Activated T-cell treated with anti-CD3 and anti-CD28 coated beads for 24 hours (primary cell): ENCODE results near the gene ORAI3.
"Not testable (repeated sequence)": the region's sequence is repeated elsewhere in the genome, so short reads cannot be mapped to it uniquely, and the experiment has no call there.

Experiments
- DNase-seq: peaks from one replicate; pipeline ENCODE4 v3.0.0-alpha.2; 2020; ENCODE audit warnings: low read depth

ORAI3 gene

GRCh38 chr16:30924076-30924912 lies 24.6 kb upstream of the ORAI3 start:
- no peak for DNase-seq

- no peak for DNase-seq
These were observed 23.8 kb upstream of the ORAI3 start for GRCh38 chr16:30924913-30925631.

GRCh38 chr16:30925632-30925987 lies 23.3 kb upstream of the ORAI3 start:
- DNase-seq, result no peak

GRCh38 chr16:30925995-30926811 lies 22.7 kb upstream of the ORAI3 start:
- no peak for DNase-seq

- no peak for DNase-seq
These were observed 21.7 kb upstream of the ORAI3 start for GRCh38 chr16:30926937-30927788.

- DNase-seq, result peak; percentile 46
These were observed 21.0 kb upstream of the ORAI3 start for GRCh38 chr16:30927789-30928378.

GRCh38 chr16:30928390-30928789 lies 20.5 kb upstream of the ORAI3 start:
- no peak for DNase-seq

- no peak for DNase-seq
These were observed 19.7 kb upstream of the ORAI3 start for GRCh38 chr16:30929167-30929566.

GRCh38 chr16:30930160-30930571 lies 18.7 kb upstream of the ORAI3 start:
- no peak for DNase-seq

GRCh38 chr16:30931068-30931650 lies 17.7 kb upstream of the ORAI3 start:
- no peak for DNase-seq

- DNase-seq, result no peak
These were observed 13.9 kb upstream of the ORAI3 start for GRCh38 chr16:30934827-30935557.

- DNase-seq, result no peak
These were observed 11.2 kb upstream of the ORAI3 start for GRCh38 chr16:30937692-30938091.

GRCh38 chr16:30939571-30939970 lies 9.3 kb upstream of the ORAI3 start:
- not testable (repeated sequence) for DNase-seq

- peak; percentile 59 for DNase-seq
These were observed 7.1 kb upstream of the ORAI3 start for GRCh38 chr16:30941600-30942425.

GRCh38 chr16:30942426-30942806 lies 6.5 kb upstream of the ORAI3 start:
- no peak for DNase-seq

- DNase-seq, result no peak
These were observed 4.5 kb upstream of the ORAI3 start for GRCh38 chr16:30944352-30944751.

GRCh38 chr16:30946671-30947540 lies 2.0 kb upstream of the ORAI3 start:
- no peak for DNase-seq

GRCh38 chr16:30947541-30947858 lies 1.4 kb upstream of the ORAI3 start:
- DNase-seq, result no peak
